ENCODE measurements around the gene NIPA2.

NIPA2 gene

GRCh38 chr15:22903961-22904534 lies 65.6 kb downstream of the NIPA2 start:
- DNase-seq (ENCODE audit: low read depth in 2 of 2), result no peak
- no peak for TF ChIP-seq CTCF (IDR thresholded peaks at IDR 0.05; ENCODE audit: low read depth, low read length)
- no peak overlapping the region for H3K4me3 ChIP-seq (replicated peaks in 1 of 2; ENCODE audit: low read depth in 2 of 2, low read length in 2 of 2)

- no peak for TF ChIP-seq CTCF (IDR thresholded peaks at IDR 0.05; ENCODE audit: low read depth, low read length)
- H3K4me3 ChIP-seq (replicated peaks in 1 of 2; ENCODE audit: low read depth in 2 of 2, low read length in 2 of 2), result no peak overlapping the region
- peak in 1 of 2 donors; percentile 8 for DNase-seq (ENCODE audit: low read depth in 2 of 2)
Measured at GRCh38 chr15:22904736-22905135, 66.3 kb downstream of the NIPA2 start.

- TF ChIP-seq CTCF (IDR thresholded peaks at IDR 0.05; ENCODE audit: low read depth, low read length), result no peak
- DNase-seq (ENCODE audit: low read depth in 2 of 2), result no peak
- no peak overlapping the region for H3K4me3 ChIP-seq (replicated peaks in 1 of 2; ENCODE audit: low read depth in 2 of 2, low read length in 2 of 2)
Measured at GRCh38 chr15:22907161-22907950, 68.9 kb downstream of the NIPA2 start.

- no peak for TF ChIP-seq CTCF (IDR thresholded peaks at IDR 0.05; ENCODE audit: low read depth, low read length)
- no peak for DNase-seq (ENCODE audit: low read depth in 2 of 2)
- H3K4me3 ChIP-seq (replicated peaks in 1 of 2; ENCODE audit: low read depth in 2 of 2, low read length in 2 of 2), result no peak overlapping the region
Measured at GRCh38 chr15:22908830-22909229, 70.4 kb downstream of the NIPA2 start.

- TF ChIP-seq CTCF (IDR thresholded peaks at IDR 0.05; ENCODE audit: low read depth, low read length), result no peak
- DNase-seq (ENCODE audit: low read depth in 2 of 2), result no peak
- H3K4me3 ChIP-seq (replicated peaks in 1 of 2; ENCODE audit: low read depth in 2 of 2, low read length in 2 of 2), result no peak overlapping the region
Measured at GRCh38 chr15:22911306-22911705, 72.8 kb downstream of the NIPA2 start.

GRCh38 chr15:22912256-22912655 lies 73.8 kb downstream of the NIPA2 start:
- no peak for TF ChIP-seq CTCF (IDR thresholded peaks at IDR 0.05; ENCODE audit: low read depth, low read length)
- H3K4me3 ChIP-seq (replicated peaks in 1 of 2; ENCODE audit: low read depth in 2 of 2, low read length in 2 of 2), result no peak overlapping the region
- DNase-seq (ENCODE audit: low read depth in 2 of 2), result no peak

All from cardiac fibroblast (primary cell).